Hepatocyte (in vitro differentiated cells): ENCODE measurements around the gene ITPK1. TPM values are rescaled to one million over a fixed set of nuclear protein-coding genes. Genes with fewer than 3 reads are reported as not detected.

ENCODE experiments used
- DNase-seq: peaks from one replicate; pipeline ENCODE4 v3.0.0-alpha.2; 2016; ENCODE audit warnings: low spot score
- H2AFZ ChIP-seq: fragments of 200-600 bp; sonication (generic); 2 replicates; pipeline ENCODE4 v1.6.0; 2016; ENCODE audit warnings: antibody characterized with exemption, mild to moderate bottlenecking
- H3K27ac ChIP-seq: fragments of 200-600 bp; sonication (generic); 2 replicates; pipeline ENCODE4 v1.5.1; 2016; ENCODE audit warnings: mild to moderate bottlenecking
- H3K27me3 ChIP-seq: fragments of 200-600 bp; sonication (generic); 2 replicates; pipeline ENCODE4 v1.6.1; 2016
- H3K36me3 ChIP-seq: fragments of 200-600 bp; sonication (generic); replicated peaks from 2 replicates; pipeline ENCODE4 v1.5.1; 2016; ENCODE audit warnings: low read depth; ENCODE audit not compliant: insufficient read depth
- H3K4me1 ChIP-seq: fragments of 200-600 bp; sonication (generic); 2 replicates; pipeline ENCODE4 v1.5.1; 2016; ENCODE audit warnings: mild to moderate bottlenecking, moderate library complexity; ENCODE audit not compliant: insufficient read depth
- H3K4me2 ChIP-seq: fragments of 200-600 bp; sonication (generic); 2 replicates; pipeline ENCODE4 v1.6.0; 2016
- H3K4me3 ChIP-seq: fragments of 200-600 bp; sonication (generic); 2 replicates; pipeline ENCODE4 v1.5.1; 2016; ENCODE audit warnings: mild to moderate bottlenecking
- H3K79me2 ChIP-seq: fragments of 200-600 bp; sonication (generic); 2 replicates; pipeline ENCODE4 v1.6.0; 2017; ENCODE audit warnings: mild to moderate bottlenecking
- H3K9me2 ChIP-seq: fragments of 200-600 bp; sonication (generic); replicated peaks from 2 replicates; pipeline ENCODE4 v1.6.0; 2017; ENCODE audit warnings: mild to moderate bottlenecking; ENCODE audit not compliant: insufficient read depth
- H3K9me3 ChIP-seq: fragments of 200-600 bp; sonication (generic); 2 replicates; pipeline ENCODE4 v1.5.1; 2016; ENCODE audit warnings: low read depth, mild to moderate bottlenecking
- H4K20me1 ChIP-seq: fragments of 200-600 bp; sonication (generic); 2 replicates; pipeline ENCODE4 v1.6.0; 2016; ENCODE audit warnings: mild to moderate bottlenecking; ENCODE audit not compliant: insufficient read depth, poor library complexity, severe bottlenecking
- CTCF ChIP-seq: fragments of 200-600 bp; sonication (generic); IDR thresholded peaks from 2 replicates; pipeline ENCODE4 v1.5.1; 2016; ENCODE audit warnings: antibody characterized with exemption, mild to moderate bottlenecking; ENCODE audit not compliant: poor library complexity
- EZH2 ChIP-seq: fragments of 200-600 bp; sonication (generic); IDR thresholded peaks from 2 replicates; pipeline ENCODE4 v1.6.1; 2016; ENCODE audit warnings: antibody characterized with exemption, mild to moderate bottlenecking, borderline replicate concordance
- EZH2phosphoT487 ChIP-seq: fragments of 200-600 bp; sonication (generic); IDR thresholded peaks from one replicate; pipeline ENCODE4 v1.6.1; 2018; ENCODE audit warnings: antibody characterized with exemption, mild to moderate bottlenecking, low read depth, moderate library complexity; ENCODE audit not compliant: unreplicated experiment, severe bottlenecking
- WGBS: methylation state at CpG from one replicate; pipeline ENCODE4 v1.1.6; 2016; ENCODE audit warnings: low lambda C conversion rate; ENCODE audit errors: missing lambda C conversion rate; 5-methylcytosine and 5-hydroxymethylcytosine counted together
- polyA plus RNA-seq: library from polyadenylated mRNA; unstranded; fragments of >200 nt; fragmentation: Nextera tagmentation; extraction: Ambion mirVana; gene quantifications from 2 replicates; pipeline ENCODE4 v1.2.1, GENCODE V29; 2016
- total RNA-seq: library from RNA; depleted of rRNA; stranded (reverse); fragments of >200 nt; gene quantifications from 2 replicates; pipeline ENCODE4 v1.2.3, GENCODE V29; 2014

Gene ITPK1
- total and polyA plus RNA-seq, 2 experiments from 2014 or later = 49.8 to 66.7 TPM

- H3K4me2 ChIP-seq = no peak overlapping the region
- H3K9me2 ChIP-seq = no peaks in the 10 kb centered on the region
- no peaks in the 10 kb centered on the region for H3K9me3 ChIP-seq
- WGBS = 94% methylated on average over 10 of the region's 11 CpGs
- no peaks in the 10 kb centered on the region for H3K27me3 ChIP-seq
- no peak overlapping the region for H2AFZ ChIP-seq
- no peaks in the 10 kb centered on the region for H4K20me1 ChIP-seq
- H3K36me3 ChIP-seq = no peaks in the 10 kb centered on the region
- H3K4me3 ChIP-seq = no peak overlapping the region
- DNase-seq = no peak
- no peak overlapping the region for H3K27ac ChIP-seq
- H3K79me2 ChIP-seq = no peaks in the 10 kb centered on the region
- no peak for TF ChIP-seq EZH2phosphoT487
- TF ChIP-seq CTCF = no peak
- no peak for TF ChIP-seq EZH2
- peaks cover 10% of the 10 kb centered on the region for H3K4me1 ChIP-seq
These were observed 158.8 kb downstream of the ITPK1 start for GRCh38 chr14:92956961-92957360.

- Histone ChIP-seq H3K4me1 (peaks cover 10% of the 10 kb centered on the region), H3K27ac (no peak overlapping the region), H3K4me3 (no peak overlapping the region), H3K36me3 (no peaks in the 10 kb centered on the region), H3K9me3 (no peaks in the 10 kb centered on the region), H2AFZ (no peak overlapping the region), H3K9me2 (no peaks in the 10 kb centered on the region), H3K27me3 (no peaks in the 10 kb centered on the region), H3K4me2 (no peak overlapping the region), H4K20me1 (no peaks in the 10 kb centered on the region), H3K79me2 (no peaks in the 10 kb centered on the region)
- 95% methylated on average over 7 of the region's 7 CpGs for WGBS
- no peak for DNase-seq
- TF ChIP-seq CTCF (no peak), EZH2phosphoT487 (no peak), EZH2 (no peak)
These were observed 160.3 kb downstream of the ITPK1 start for GRCh38 chr14:92955381-92955780.

GRCh38 chr14:92954933-92955332 lies 160.8 kb downstream of the ITPK1 start:
- WGBS = 90% methylated on average over 5 of the region's 5 CpGs
- H3K36me3 ChIP-seq = no peaks in the 10 kb centered on the region
- no peaks in the 10 kb centered on the region for H3K79me2 ChIP-seq
- H2AFZ ChIP-seq = no peak overlapping the region
- DNase-seq = no peak
- H3K9me2 ChIP-seq = no peaks in the 10 kb centered on the region
- TF ChIP-seq CTCF = no peak
- no peak for TF ChIP-seq EZH2phosphoT487
- TF ChIP-seq EZH2 = no peak
- no peak overlapping the region for H3K27ac ChIP-seq
- no peaks in the 10 kb centered on the region for H4K20me1 ChIP-seq
- no peaks in the 10 kb centered on the region for H3K9me3 ChIP-seq
- no peaks in the 10 kb centered on the region for H3K27me3 ChIP-seq
- H3K4me1 ChIP-seq = peaks cover 10% of the 10 kb centered on the region
- no peak overlapping the region for H3K4me3 ChIP-seq
- H3K4me2 ChIP-seq = no peak overlapping the region

- H3K4me1 ChIP-seq = no peaks in the 10 kb centered on the region
- no peak overlapping the region for H3K4me3 ChIP-seq
- H3K27ac ChIP-seq = no peak overlapping the region
- no peaks in the 10 kb centered on the region for H4K20me1 ChIP-seq
- no peaks in the 10 kb centered on the region for H3K79me2 ChIP-seq
- no peaks in the 10 kb centered on the region for H3K9me2 ChIP-seq
- no peak for TF ChIP-seq EZH2phosphoT487
- TF ChIP-seq EZH2 = no peak
- TF ChIP-seq CTCF = no peak
- no peaks in the 10 kb centered on the region for H3K9me3 ChIP-seq
- WGBS = 98% methylated on average over 6 of the region's 6 CpGs
- H2AFZ ChIP-seq = no peak overlapping the region
- no peak for DNase-seq
- no peaks in the 10 kb centered on the region for H3K27me3 ChIP-seq
- H3K36me3 ChIP-seq = no peaks in the 10 kb centered on the region
- no peak overlapping the region for H3K4me2 ChIP-seq
These were observed 162.2 kb downstream of the ITPK1 start for GRCh38 chr14:92953526-92953925.
